NCI-H1092 treated with DMSO at 0.1 percent for 48 hours (cell line): Measurements from ENCODE around the gene STX10.

Source experiments
- DNase-seq: peaks from one replicate; lab custom pipeline; 2025; lab: John Stamatoyannopoulos, UW

Gene STX10

GRCh38 chr19:13100031-13100588 is 50.1 kb downstream of the STX10 start:
- no peak for DNase-seq

- DNase-seq: no peak
Measured at GRCh38 chr19:13099073-13099999, 50.8 kb downstream of the STX10 start.

- no peak for DNase-seq
Measured at GRCh38 chr19:13098277-13099072, 51.7 kb downstream of the STX10 start.

GRCh38 chr19:13097463-13098258 is 52.5 kb downstream of the STX10 start:
- no peak for DNase-seq

GRCh38 chr19:13097033-13097462 is 53.1 kb downstream of the STX10 start:
- no peak for DNase-seq

- no peak for DNase-seq
Measured at GRCh38 chr19:13095934-13096927, 53.9 kb downstream of the STX10 start.

- no peak for DNase-seq
Measured at GRCh38 chr19:13095393-13095784, 54.8 kb downstream of the STX10 start.

GRCh38 chr19:13094771-13095392 is 55.3 kb downstream of the STX10 start:
- DNase-seq: no peak

GRCh38 chr19:13094106-13094504 is 56.1 kb downstream of the STX10 start:
- DNase-seq: peak; percentile 32
